HG02973 (cell line): ENCODE results near the gene DIP2C.
"Not testable (repeated sequence)": the region's sequence is repeated elsewhere in the genome, so short reads cannot be mapped to it uniquely, and the experiment has no call there.

Experiments
- ATAC-seq: cut with Tn5 transposase; IDR thresholded peaks from one replicate; pipeline ENCODE4 v1.9.1; 2021; ENCODE audit warnings: moderate library complexity; ENCODE audit not compliant: unreplicated experiment

The DIP2C gene

DNA sequence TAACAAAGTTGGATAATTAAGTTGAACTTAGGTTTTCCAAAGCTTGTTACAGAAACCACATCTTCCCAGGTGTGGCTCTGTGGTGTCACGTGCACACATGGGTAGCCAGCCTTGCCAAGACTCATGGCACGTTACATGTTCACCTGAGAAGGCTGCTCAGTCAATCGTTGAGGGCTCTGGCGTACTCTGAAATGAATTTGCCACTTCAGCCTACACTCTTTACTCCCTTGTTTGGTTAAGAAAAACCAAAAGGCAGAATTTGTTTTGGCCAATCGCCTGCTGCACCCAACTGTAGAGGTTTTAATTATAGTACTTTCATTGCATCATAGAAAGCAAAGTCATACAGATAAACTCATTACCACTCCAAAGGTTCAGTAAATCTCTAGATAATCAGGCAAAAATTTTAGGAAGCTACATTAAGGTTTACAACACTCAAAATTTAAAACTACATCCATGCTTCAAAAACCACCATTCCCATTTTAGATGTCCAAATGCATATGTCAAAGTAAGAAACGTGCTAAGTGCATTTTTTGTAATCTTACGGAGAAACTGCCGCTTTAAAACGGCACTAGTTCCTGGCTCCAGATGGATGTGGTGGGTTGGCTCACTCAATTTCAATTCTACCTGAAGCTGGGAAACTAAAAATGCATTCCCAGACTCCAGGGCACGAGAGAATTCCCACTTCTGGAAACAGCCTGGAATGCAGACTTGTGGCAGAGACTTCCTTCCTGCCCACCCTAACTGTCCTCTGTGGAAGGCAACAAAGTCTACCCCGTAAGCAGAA, 88.4 kb downstream of the DIP2C start:
- ATAC-seq, result no peak

DNA sequence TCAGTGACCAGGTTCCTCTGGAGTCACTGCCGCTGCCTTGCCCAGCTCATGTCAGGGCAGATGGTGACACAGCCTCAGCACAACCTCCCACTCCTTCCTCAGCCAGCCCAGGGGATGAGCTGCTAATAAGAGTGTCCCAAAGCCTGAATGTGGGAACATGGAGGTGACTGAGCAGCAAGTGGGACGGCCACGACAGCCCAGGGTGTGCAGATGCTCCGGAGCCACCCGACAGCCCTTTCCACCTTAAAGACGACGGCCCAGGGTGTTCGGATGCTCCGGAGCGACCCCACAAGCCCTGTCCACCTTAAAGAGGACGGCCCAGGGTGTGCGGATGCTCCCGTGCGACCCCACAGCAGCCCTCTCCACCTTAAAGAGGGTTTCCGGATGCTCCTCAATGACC, 89.2 kb downstream of the DIP2C start:
- ATAC-seq, result no peak

- no peak for ATAC-seq
Observed at GRCh38 chr10:599767-600166, 89.7 kb downstream of the DIP2C start.

DNA sequence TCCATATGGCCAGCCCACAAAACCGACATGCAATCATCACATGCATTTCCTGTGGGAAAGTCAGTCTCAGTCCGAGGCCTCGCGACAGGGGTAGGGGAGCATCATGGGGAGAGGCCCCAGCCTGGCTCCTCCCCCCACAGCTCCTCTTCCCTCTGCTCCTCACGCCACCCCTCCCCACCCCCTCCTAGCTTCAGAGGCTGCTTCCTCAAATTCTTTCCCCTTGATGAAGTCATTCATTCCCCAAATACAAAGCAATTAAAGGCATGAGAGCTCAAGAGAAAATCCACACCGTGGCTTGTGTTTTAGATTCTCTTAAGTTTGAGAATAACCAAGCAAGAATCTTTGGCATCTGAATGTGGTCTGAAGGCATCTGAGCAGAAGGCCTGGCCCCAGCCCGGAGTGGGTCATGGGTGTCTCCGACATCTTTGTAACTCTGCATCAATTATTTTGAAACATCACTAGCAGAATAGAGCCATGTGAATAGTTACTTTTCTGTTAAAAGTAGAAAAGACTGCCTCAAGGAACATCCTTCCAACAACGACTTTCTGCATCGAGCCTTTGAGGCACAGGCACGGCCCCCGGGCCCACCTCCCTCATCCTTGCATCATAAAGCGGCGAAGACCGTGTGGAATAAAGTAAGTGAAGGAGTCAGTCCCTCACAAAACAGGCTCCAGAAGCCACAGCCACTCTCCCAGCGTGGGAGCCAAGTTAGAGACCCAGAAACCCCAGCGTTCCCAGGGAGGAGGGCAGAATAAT, 90.9 kb downstream of the DIP2C start:
- no peak for ATAC-seq

DNA sequence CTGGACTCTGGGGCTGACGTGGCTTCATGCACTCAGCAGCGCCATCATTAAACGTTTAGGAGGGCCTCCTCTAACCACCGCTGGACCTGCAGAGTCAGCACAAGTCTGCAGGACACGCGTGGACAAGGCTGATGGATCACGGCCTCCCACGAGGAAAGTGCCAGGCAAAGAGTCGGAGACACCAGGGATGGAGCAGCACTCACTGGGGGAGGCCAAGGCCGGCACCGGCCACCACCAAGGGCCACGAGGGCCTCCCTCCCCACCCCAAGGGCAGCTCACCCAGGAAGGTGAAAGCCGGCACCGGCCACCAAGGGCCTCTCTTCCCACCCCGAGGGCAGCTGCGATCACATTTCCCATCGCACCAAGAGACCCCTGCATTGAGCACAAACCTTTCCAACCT, 91.5 kb downstream of the DIP2C start:
- ATAC-seq, result no peak

DNA sequence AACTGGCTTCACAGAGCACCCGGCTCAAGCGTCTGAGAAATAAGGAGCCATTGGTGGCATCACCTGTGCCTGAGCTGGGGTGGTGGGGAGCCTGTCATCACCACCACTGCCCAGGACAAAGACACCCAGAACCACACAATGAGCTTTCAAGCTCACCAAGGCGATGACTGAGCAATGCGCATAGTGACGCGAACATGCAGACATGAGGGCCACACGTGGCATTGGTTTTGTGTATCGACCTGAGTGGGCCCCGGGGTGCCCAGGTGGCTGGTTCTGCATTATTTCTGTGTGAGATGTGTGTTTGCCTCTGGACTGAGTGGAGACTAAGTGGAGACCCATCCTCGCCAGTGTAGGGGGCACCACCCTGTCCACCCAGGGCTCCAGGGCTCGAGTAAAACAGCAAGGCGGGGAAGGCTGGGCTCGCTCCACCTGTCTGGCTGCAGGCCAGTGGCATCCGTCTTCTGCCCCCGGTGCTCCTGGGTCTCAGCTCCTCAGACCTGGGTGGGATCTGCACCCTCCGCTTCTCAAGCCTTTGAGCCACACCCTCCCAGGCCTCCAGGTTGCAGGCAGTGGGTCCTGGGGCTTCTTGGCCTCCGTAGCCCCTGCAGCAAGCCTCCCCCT, 92.6 kb downstream of the DIP2C start:
- ATAC-seq, result no peak

DNA sequence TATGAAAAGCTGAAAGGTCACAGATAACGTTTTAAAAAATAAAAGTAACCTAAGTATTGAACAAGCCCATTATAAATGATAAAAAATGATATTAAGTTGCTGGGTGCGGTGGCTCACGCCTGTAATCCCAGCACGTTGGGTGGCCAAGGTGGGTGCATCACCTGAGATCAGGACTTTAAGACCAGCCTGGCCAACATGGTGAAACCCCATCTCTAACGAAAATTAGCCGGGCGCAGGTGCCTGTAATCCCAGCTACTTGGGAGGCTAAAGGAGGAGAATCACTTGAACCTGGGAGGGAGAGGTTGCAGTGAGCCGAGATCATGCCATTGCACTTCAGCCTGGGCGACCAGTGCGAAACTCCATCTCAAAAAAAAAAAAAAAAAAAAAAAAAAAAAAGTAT, 93.3 kb downstream of the DIP2C start:
- not testable (repeated sequence) for ATAC-seq

GRCh38 chr10:595473-595872, 94.0 kb downstream of the DIP2C start:
- ATAC-seq, result no peak

GRCh38 chr10:594584-595270, 94.7 kb downstream of the DIP2C start:
- no peak for ATAC-seq

DNA sequence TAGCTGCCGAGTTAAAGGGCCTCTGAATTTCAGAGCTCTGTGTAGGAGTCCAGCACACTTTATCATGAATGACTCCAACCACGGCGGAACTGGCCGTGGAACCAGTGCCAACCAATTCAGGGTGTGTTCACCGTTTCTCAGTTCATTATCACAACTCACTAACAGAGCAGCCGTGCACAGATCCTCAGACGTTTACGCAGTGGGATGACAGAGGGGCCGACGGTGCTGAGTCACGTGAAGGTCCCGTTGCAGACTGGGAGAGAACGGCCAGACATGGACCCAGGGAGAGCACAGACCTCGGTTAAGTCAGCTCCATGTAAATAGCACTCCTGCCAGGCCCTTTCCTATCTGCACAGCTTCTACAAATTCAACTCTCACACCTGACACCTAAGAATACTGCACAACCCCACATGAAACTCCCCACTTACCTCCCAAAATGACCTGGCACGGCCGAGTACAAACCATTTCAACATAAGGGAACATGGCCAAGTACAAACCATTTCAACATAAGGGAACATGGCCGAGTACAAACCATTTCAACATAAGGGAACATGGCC, 95.5 kb downstream of the DIP2C start:
- ATAC-seq, result no peak

DNA sequence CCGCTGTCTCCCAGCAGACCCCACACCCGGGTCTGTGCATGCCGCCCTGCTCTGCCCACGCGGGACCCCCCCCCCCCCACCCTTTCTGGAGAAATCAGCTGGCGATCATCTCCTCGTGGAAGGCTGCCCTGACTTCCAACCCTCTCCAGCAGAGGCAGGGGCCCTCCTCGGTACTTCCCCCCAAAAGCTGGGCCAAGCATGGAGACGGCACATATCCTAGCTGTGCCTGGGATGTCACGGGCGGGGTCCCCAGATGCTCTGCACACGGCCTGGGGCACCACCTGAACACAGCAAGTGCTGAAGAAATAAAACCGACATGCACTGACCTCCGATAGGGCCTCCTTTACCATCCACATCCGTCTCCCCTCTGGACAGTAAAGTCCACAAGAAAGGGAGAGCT, 96.0 kb downstream of the DIP2C start:
- ATAC-seq, result no peak

DNA sequence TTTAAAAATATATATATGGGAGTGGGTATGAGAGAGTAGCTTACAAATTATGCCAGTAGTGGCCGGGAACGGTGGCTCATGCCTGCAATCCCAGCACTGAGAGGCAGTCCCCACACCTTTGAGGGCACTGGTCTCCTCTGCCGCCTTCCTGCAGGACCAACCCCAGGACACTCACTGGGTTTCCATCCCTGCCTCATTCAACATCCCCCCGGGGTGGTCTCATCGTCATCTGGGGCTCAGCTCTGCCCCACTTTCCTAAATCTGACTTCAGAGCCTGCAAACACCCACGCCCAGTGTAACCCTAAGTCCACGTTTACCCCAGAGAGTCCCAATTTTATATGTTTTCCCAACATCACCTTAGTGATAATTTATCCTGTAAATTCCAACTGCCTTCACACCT, 96.5 kb downstream of the DIP2C start:
- ATAC-seq, result no peak

DNA sequence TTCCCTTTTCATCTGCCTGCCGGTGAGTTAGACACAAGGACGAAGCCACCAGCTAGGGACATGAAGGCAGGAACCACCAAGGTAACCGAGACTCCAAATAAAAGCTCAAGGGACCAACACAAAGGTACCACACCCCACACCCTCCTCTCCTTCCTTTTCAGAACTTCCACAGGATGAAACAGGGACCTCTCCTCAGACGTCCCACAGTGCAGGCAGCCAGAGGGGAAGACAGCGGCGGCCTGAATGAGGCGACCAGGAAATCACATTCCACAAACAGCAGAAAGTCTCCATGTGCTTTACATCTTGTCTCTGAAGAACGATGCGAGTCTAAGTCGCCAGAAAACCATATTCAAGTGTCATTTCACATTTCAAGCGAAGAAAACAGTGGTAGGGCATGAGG, 97.8 kb downstream of the DIP2C start:
- ATAC-seq, result no peak

- ATAC-seq, result no peak
Observed at GRCh38 chr10:590721-591120, 98.7 kb downstream of the DIP2C start.

DNA sequence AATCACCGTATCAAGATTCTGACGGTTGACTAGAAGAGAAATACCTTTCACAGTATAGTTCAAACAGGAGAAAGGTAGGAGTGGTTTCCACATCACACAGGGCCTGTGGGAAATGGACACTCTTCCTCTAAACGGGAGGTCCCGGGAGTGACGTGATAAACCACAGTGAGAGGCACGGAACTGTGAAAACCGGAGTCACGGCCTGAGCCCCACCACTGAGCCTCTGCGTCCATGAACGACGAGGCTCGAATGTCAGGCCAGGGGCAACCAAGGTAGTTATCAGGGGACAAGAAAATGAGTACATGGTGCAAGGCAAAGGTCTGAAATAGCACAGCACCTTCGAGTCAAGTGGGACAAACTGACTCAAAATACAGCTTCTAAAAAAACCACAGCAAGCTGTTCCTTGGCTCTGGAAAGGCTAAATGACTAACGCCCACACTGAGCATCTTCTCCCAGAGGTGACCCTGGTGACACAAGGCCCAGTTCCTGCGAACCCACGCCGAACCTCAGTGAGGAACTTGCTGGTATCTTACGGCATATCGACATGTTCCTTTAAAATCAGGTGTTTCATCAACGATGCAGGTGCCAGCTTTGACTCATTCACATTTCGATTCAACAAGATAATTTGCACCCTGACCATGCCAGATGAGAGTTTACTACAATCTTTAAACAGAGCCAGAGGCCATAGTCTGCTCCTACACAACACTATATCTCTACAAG, 99.3 kb downstream of the DIP2C start:
- ATAC-seq, result no peak

DNA sequence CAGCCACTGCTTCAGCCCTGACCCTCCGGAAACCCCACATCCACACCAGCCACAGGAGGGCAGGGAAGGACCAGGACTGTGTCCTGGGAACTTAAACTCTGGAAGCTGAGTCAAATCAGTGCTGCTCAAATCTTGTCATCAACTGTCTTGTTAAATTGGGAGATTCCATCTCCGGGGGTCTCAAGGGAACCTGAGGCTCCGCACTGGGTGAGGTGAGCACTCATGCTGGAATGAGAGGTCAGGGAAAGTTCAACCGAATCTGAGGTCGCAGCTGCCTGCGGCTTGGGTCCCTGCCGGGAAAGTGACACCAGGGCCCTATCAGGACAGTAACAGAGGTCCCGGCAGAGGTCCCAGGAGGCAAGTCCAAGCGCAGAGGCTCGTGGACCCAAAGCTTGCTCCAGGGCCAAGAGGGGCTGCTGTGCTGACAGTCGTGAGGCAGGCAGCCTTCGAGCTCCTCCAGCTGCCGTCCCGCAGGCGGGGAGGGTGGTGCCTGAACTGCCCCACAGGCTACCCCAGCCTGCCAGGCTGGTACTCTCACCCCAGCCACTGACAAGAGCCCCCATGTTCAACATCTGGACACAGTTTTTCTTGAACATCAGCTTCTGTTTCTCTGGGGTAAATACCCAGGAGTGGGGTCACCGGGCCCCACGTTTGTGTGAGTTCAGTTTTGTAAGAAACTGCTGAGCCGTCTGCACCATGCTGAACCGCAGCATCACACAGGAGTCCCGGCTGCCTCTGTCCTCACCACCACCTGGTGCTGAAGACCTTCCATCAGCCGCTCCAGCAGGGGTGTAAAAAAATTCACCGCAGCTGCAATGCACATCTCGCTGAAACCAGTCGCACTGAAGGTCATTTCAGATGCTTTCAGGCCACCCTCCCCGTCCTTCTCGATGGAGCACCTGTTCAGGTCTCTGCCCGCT, 101.0 kb downstream of the DIP2C start:
- ATAC-seq, result no peak

- no peak for ATAC-seq
Observed at GRCh38 chr10:586716-587115, 102.8 kb downstream of the DIP2C start.

DNA sequence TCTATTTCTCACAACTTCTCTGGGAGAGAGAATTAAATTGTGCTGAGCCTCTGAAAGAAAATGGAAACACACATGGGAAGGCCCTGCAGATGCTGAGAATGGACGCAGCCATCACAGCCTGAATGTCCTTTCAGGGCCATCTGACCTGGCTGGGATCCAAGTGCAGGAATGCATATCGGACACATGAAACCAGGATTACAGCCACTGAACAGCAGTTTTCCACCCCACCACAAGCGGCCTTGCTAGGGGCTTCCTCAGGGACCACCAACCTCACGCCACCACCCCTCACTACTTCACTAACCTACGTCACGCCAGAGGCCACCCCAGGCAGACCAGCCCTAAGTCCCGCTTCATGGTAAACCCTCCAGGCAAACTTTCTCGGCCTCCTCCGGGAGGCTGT, 103.3 kb downstream of the DIP2C start:
- no peak for ATAC-seq

DNA sequence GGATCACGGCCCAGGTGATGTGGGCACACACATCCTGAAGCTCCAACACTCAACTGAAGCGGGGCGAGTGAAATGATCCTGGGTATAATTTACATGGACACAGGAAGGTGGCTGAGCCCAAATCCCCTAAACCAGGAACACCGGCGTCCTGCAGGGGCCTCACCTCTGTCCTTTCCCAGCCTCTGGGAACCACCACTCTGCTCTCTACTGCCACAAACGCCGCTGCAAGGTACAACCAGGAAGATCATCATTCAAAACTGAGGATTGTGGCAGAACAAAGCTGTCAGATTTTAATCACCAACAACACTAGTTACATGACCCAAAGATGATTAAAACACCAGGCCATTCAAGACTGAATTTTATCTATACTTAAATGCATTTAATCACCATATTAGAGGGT, 104.0 kb downstream of the DIP2C start:
- no peak for ATAC-seq
